Fibroblast of skin of abdomen (primary cell): ENCODE data around the gene LRRC3B. TPM values are rescaled to one million over a fixed set of nuclear protein-coding genes. Genes with fewer than 3 reads are reported as not detected.
"Not testable (repeated sequence)": the region's sequence is repeated elsewhere in the genome, so short reads cannot be mapped to it uniquely, and the experiment has no call there.

Experiments
- DNase-seq: peaks from one replicate; pipeline ENCODE4 v3.0.0-alpha.2; 2013
- polyA plus RNA-seq, 2 experiments: library from polyadenylated mRNA; unstranded; fragments of 120-200 nt; gene quantifications; one replicate each; pipeline ENCODE4 v1.2.1, GENCODE V29; 2013; ENCODE audit not compliant: insufficient read length in 2 of 2

Gene LRRC3B, protein sequence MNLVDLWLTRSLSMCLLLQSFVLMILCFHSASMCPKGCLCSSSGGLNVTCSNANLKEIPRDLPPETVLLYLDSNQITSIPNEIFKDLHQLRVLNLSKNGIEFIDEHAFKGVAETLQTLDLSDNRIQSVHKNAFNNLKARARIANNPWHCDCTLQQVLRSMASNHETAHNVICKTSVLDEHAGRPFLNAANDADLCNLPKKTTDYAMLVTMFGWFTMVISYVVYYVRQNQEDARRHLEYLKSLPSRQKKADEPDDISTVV
- polyA plus RNA-seq (2013, experiment 1 of 2; ENCODE audit: insufficient read length), result not detected
- not detected for polyA plus RNA-seq (2013, experiment 2 of 2; ENCODE audit: insufficient read length)

DNA sequence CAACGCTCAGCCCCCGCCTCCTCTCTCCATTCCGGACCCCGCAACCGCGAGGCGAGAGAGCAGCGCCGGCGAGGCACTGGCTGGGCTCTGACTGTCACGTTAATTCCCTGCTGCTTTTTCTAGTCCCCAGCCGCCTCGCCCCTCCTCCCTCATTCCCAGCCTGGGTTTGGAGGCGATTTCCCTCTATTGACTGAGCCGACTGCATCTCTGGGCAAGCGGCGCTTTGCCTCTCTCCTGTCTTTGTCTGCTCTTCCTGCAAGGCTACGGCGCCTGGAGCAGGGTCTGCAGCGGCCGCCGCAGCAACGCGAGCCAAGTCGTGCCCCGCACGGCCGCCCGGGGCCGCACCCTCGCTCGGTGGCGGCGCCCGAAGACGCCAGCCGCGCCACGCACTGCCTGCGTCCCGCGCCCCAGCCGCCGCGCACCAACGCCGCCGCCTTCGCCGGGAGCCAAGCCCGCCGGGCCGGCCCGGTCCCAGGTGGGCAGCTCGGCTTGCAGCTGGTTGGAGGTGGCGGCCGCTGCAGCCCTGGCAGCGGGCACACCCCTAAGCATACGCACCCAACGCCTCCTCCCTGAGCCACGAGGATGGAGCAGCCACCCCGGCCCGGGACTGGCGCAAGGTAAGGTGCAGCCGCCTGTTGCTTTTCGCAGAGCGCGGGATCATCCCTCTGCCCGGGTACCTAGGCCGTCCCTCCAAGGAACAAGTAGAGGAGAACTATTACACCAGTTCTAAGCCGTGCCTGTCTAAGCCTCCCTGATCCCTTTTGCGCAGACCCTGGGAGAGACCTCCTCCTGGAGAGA, at the start of gene LRRC3B:
Gene LRRC3B, plus strand, starts transcription at position 152 of the 798 bp plus-strand sequence. CDS start 86,901 bp downstream, outside the sequence.
- DNase-seq, result peak; percentile 1

DNA sequence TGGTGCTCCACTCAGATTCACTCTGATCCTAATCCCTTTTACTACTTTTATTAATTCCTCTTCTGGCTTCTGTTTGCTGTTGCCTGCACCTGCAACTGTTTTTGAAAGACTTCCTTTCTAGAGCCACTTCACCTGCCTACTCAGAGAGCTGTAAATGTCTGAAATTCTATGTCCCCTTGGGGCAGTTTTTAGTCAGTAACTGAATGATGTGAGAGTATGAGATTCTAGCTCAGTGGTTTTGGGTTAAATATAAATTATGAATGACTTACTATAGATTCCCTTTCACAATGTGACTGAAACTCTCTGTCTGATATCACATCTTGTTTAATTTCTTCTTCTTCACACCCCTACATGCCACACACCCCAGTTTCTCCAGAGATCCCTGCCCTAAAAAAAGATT, 47.8 kb upstream of the LRRC3B start:
- DNase-seq, result no peak

DNA sequence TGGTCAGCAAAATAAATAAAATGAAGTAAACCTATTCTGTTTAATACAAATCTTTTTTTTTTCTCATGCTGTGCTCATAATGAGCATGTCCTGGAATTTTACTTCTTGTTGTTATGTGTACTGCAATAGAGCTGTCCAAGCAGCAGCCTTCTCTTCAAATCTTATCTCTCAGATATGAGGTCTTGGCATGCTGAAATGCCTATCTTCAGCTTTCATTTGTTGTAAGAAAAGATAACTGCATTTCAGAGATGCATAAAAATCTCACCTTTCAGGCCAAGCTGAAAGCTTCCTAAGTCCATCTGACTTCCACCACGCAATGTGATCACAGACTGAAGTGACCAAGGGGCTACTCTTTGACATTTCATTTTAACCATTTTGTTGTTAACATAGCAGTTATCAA, 43.5 kb upstream of the LRRC3B start:
- no peak for DNase-seq

DNA sequence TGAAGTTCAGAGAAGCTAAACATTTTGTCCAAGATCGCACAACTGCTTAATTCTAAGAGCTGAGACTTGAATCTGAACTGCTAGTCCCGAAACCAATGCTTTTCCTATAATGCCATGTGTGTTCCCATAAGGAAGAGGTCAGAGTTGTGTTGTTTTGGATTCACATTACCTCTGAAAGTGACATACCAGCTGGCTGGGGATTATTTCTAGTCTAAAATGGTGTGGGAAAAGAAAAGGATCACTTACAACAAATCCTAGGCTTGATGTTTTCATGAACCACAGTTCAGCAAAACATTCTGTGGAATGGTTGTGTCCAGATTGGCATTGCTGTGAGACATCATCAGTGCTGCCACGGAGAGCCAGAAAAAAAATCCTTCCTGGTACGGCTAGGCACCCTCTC, 35.0 kb upstream of the LRRC3B start:
- DNase-seq, result no peak

DNA sequence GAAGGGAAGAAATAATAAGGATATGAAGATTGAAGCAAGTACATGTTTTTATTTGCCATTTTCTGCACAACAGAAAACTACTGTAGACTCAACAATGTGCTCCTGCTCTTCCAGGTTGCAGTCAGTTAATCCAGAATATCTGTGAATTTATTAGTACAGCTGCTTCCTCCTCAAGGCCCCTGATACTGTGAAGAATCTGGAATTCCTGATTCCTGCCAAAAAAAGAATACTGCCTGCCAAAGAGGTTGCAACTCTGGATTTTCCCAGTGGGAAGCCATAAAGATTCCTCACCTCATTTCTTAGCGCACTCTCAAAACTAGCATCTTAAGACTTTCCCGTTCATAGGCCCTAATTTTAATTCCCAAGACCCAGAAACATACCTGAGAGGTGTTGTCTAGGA, 33.6 kb upstream of the LRRC3B start:
- no peak for DNase-seq

DNA sequence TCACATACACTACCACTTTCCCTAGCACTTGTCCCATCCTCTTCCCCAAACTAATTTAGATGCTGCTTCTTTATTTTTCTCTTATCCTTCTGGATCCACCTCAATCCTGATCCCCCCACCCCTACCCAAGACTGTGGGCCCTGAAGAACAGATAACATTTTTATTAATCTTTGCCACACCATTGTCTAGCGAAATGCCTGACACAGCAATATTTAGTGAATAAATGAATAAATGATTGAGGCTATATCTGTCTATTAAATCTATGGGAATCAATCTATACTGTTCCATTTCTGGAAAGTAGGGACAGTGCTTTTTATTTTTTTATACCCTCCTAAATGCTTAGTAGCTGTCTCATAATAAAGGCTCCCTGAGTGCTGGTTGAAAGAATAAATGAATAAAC, 32.9 kb upstream of the LRRC3B start:
- no peak for DNase-seq

DNA sequence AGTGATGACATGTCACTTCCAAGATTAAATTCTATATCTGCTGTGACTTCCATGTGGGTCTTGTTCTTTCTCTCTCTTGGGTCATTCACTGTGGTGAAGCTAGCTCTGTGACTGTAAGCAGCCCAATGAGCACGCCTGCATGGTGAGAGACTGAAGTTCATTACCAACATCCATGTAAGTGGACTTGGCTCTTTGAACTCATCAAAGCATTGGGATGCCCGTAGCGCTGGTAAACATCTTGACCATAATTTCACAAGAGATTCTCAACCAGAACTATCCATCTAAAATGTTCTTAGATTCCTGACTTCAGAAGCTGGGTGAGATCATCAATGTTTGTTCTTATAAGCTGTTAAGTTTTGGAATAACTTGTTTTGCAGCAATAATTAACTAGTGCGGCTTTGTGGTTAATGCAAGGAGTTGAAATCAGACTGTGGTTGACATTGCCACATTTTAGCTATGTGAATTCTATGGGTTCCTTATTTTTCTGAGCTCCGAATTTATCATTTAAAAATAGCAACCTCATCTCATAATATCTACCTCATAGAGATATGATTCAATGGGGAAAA, 31.6 kb upstream of the LRRC3B start:
- DNase-seq, result no peak

DNA sequence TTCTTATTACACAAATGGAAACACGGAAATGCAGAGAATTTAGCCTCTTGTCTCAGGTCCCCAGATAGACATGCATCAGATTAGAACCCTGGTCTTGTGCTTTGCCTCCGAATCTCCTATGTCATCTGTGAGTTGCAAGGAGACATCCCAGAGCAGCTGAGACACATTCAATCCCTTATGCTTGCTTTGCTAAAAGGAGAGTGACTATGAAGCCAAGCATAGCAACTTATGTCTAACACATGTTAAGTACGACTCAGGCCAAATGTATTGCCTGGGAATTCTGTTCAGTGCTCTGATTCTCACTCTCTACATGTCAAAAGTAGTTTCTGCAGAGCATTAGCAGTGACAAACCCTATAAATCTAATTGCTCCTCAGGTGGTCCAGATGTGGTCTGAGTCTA, 30.6 kb upstream of the LRRC3B start:
- no peak for DNase-seq

DNA sequence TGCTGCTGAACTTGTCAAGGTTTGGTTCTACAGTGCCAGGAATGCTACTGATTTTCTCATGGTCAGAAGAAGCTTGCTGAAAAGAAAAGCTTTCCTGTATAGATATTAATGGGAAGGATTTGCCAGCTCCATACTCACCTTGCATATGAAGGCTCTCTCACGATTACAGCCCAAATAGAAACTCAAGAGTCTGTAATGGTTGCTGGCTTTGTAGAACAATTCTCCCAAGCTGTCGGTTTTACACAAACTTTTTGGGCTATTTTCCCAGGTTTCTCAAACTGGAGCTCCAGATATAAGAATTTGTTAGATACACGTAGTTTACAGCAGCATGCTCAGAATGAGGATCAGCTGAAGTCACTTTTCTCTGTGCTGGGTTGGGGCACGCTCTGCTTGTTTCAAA, 30.1 kb upstream of the LRRC3B start:
- DNase-seq, result no peak

DNA sequence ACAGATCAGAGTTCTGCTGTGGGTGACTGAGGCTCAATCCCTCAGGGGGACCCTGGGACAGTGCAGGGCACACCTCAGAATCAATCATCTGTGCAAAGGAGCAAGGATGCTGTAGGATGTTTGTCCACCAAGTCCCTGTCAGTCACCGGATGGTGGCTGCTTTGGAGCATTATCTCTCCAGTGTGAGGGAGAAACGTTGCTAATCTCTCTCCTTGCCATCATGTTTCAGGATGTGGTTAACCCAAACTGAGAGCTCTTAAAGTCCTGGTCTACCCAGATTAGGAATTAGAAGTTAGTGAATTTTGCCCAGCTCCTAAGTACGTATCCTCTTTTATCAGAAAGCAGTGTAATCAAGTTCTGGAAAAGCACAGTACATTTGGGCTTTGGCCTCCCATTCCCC, 26.2 kb upstream of the LRRC3B start:
- DNase-seq, result no peak

DNA sequence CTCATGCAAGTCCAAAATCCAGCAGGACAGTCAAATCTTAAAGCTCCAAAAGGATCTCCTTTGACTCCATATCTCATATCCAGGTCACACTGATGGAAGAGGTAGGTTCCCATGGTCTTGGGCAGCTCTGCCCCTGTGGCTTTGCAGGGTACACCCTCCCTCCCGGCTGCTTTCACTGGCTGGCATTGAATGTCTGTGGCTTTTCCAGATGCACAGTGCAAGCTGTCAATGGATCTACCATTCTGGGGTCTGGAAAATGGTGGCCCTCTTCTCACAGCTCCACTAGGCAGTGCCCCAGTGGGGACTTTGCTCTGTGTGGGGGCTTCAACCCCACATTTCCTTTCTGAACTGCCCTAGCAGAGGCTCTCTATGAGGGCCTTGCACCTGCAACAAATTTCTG, 19.3 kb upstream of the LRRC3B start:
- DNase-seq, result not testable (repeated sequence)

DNA sequence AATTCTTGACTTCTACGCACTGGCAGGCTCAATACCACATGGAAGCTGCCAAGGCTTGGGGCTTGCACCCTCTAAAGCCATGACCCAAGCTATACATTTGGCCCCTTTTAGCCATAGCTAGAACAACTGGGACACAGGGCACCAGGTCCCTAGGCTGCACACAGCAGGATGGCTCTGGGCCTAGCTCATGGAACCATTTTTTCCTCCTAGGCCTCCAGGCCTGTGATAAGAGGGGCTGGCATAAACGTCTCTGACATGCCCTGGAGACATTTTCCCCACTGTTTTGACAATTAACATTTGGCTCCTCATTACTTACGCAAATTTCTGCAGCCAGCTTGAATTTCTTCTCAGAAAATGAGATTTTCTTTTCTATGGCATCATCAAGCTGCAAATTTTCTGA, 18.8 kb upstream of the LRRC3B start:
- not testable (repeated sequence) for DNase-seq

DNA sequence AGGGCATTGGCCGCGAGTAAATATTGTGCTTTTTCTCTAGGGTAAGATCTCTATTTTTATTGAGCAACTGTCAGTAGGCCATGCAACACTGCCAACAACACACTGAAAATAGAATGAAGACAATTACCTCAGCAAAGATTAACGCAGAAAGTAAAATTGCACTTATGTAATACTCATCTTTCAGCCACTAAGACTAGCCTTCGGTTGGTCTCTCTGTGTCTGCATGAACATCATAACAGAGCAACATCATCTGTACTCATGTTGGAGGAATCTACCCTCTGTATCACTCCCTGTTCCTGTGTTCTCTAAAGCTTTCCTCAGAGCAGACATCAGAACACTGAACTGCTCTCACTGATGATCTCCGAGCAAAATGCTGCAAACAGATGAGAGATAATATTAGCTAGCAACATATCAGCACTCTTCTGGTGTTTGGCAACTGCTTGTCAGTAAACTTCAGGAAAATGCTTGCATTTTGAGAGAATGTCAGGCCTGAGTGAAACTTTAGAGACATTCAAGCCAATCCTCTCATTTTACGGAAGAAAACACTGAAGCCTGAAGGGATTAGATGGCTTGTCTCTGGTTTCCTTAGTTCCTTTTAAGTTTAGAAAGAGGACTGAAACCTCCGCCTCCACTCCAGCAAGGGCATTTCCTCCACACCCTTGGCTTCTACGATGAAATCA, 8.4 kb upstream of the LRRC3B start:
- no peak for DNase-seq

DNA sequence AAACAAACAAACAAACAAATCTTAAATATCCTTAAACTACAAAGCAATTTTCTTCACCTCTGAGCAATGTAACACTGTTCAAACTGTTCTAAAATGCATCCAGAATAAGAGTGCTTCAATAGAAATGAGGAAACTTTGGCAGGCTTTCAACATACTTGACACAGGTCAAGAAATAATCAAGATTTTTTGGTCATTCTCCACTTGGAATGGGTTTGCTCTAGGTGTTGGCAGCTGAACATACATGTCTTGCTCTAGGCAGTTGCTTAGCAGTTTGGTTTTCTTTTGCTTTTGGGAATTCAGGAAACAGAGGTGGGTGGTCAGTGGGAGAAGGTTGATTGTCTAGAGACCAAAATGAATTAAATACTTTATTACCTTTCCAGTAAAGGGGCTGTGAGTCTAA, 1.4 kb upstream of the LRRC3B start:
- DNase-seq, result no peak

DNA sequence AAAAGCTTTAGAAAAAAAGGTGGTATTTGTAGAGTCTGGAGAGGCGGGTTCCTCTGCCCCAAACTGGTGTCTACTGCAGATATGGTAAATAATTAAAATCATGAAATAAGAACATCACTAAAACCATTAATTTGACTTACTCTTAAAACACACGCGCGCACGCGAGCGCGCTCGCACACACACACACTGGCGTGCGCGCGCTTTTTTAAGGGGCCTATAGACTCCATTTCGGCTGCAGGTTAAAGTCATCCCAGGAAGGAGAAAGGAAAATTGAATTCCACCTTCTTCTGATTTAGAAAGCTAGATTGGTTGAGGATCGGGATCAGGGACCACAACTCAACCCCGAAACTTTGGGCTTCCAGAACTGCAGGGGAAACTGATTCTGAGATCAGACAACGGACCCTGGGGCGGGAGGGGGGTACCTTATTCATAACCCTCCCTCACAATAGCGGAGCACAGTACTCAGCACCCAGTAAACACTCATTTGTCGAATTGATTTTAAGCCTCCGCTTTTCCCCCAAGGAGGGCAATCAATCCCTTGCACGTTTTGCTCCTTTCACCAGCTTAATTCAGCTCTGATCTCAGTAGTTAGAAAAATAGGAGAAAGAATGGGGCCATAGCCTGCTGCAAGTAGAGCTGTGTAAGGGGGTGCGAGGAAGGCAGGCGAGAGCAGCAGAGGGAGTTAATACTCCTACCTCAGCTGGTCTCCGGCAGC, 509 bp upstream of the LRRC3B start:
- no peak for DNase-seq

DNA sequence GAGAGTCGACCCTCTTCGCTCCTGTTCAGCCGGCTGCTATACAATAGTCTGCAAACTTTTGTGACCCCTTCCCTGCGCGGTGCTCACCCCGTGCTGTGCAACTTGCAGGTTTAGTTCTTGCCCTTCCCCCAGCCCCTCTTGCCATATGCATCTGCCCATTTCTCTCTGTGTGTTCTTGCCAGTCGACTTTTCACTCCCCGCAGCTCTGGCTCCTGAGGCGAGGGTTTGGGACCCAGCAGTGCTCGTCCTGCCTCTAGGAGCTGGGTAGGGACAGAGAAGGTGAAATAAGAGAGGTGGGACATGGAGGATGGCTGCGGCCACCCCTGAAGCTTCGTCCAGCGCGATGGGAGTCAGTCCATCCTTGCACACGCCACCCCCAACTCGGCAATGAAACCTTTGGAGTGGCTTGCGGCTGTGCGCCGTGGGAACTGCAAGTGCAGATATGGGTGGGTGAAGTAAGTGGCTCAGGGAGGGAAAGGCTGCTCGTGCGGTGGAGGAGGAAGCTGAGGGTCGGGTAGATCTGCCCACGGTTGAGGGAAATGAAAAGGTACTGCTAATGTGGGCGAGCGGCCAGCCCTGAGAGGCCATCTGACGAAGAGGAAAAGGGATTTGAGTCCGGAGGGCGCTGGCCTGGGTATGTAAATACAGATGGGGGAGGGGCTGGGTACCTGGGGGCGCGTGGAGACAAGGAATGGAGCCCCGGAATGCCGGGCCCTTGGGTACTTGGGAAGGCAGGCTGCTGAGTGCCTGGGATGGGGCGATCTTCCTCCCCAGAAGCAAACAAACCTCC, 1.0 kb downstream of the LRRC3B start:
- no peak for DNase-seq

DNA sequence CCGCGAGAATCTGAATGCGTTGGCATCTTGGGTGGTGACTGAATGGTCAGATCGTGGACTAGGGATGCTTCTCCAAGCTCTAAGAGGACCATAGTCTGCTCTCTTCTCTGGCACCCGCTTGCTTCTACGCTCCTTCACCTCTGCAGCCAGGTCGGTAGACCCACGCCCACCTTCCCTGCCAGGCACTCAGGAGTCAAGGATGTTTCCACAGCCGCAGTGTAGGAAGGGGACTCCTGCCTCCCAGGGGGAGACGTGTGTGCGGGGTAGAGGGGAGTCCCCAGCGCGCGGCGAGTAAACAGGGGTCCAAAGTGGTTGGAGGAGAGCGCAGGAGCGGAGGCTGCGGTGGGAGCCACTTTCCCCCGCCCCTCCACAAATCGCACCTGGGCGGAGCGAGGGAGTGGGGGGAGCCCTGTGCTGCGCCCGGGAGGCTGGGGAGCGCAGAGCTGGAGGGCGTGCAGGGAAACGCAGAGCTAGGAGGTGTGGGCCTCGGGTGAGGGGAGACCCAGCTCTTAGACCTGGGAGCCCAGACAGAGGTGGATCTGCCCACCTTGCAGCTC, 1.7 kb downstream of the LRRC3B start:
- no peak for DNase-seq

DNA sequence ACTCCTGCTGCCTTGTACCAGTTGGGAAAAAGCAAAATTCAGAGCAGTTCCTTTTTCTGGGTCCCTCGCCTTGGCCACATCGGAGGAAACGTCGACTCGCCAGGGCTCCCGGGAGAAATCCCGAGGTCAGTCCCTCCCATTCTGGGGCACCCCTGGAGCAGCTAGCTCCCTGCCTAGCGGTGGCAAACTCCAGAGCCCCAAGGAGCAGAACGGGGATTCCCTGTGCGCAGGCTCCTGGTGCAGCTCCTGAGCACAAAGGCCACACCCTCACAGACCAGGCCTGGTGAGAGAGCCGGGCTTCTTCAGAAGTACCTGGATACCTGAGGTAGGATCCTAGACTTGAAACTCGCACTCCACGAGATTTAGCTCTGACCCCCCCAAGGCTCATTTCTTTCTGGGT, 2.6 kb downstream of the LRRC3B start:
- DNase-seq, result no peak

DNA sequence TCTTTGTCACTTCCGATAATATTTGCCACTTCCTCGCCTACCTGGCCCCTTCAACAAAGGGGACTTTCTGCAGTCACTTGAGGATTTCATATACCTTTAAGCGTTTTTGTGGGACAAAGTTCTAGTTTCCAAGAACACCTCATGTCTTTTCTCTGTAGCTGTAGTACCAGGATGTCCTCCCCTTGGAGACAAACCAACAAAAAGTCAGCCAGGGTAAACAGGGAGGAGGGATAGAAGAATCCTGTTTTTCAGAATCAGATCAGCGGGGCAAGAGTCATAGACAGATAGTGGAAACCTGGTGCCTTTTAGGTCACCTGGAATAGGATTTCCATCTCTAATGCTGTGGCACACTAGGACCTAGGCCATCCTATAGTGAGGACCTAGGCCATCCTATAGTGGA, 4.5 kb downstream of the LRRC3B start:
- no peak for DNase-seq

DNA sequence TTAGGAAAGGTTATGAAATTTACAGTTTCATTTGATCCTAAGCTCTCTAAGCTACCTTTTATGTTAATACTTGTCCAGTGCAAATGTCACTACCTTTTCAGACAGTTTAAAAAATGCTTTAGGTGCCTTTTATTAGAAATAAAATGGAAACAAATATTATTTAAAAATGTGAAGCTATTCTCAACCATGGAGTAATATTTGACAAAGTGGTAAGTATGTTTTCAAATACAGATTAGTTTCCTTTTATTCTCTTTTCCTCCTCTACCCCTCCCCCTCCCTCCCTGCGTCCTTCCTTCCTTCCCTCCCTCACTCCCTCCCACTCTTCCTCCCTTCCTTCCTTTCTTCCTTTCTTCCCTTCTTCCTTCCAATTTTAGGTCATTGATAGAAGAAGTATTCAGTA, 6.3 kb downstream of the LRRC3B start:
- no peak for DNase-seq

DNA sequence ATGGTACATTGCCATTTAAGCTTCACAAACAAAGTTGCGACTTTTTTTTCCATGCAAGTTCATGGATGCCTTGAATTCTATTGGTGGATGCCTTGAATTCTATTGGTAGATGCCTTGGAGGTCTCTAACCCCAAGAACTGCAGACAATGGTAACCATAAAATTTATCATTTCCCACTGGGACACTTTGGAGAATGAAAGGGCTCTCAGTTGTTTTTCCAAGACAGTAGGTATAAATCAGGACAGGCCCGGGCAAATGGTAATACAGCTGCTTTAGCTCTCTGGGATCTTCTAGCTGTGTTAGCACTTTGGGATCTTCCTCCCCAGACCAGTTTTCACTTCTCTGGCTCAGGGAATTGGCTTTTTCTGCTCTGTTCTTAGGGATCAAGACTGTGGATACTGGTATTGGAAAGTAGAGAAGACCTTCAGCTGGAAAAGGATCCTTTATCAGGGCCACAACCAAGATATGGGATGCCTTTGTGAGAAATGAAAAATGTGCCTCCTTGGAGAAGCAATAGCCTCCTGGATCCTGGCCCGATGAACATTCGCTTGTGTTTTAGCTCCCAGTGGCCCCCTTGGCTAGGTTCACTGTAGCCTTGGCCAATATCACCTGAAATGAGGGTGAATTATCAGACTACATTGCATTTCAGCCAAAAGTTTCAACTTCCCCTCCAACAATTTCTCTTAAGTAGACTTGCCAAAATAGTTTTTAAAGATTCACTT, 8.3 kb downstream of the LRRC3B start:
- DNase-seq, result no peak
